ENCODE measurements around the gene BBS9. TPM values are rescaled to one million over a fixed set of nuclear protein-coding genes. Genes with fewer than 3 reads are reported as not detected.

Gene BBS9
- total RNA-seq, 1 donor: 29.5 TPM

- no peaks in the 10 kb centered on the region for H3K27me3 ChIP-seq (ENCODE audit: insufficient read depth, low read length)
- no peaks in the 10 kb centered on the region for H3K9me3 ChIP-seq (ENCODE audit: low read depth, low read length)
- H3K4me1 ChIP-seq (ENCODE audit: insufficient read depth, low read length): no peaks in the 10 kb centered on the region
- no peak overlapping the region for H3K4me3 ChIP-seq (ENCODE audit: low read length)
Observed at GRCh38 chr7:33589911-33590310, 460.5 kb downstream of the BBS9 start.

- H3K27me3 ChIP-seq (ENCODE audit: insufficient read depth, low read length): no peaks in the 10 kb centered on the region
- H3K4me3 ChIP-seq (ENCODE audit: low read length): no peak overlapping the region
- no peaks in the 10 kb centered on the region for H3K4me1 ChIP-seq (ENCODE audit: insufficient read depth, low read length)
- no peaks in the 10 kb centered on the region for H3K9me3 ChIP-seq (ENCODE audit: low read depth, low read length)
Observed at GRCh38 chr7:33590916-33591315, 461.6 kb downstream of the BBS9 start.

DNA sequence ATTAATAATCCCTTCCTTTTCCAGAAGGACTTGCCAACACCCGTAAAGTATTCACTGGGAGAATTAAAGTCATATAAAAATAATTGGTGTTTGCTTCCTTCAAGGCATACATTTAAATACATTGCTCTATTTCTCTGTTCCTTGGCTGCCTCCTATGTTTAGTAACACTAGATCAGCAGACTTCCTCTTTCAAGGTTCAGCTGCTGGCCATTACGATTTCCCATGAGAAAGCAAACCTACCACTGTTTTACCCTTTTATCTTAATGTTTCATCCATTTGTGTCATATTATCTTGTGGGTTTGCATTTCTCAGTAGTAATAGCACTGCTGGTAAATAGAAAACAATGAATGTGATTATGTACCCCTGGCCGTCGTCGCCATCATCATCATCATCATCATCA, 462.1 kb downstream of the BBS9 start:
- H3K9me3 ChIP-seq (ENCODE audit: low read depth, low read length): no peaks in the 10 kb centered on the region
- H3K4me3 ChIP-seq (ENCODE audit: low read length): no peak overlapping the region
- H3K27me3 ChIP-seq (ENCODE audit: insufficient read depth, low read length): no peaks in the 10 kb centered on the region
- no peaks in the 10 kb centered on the region for H3K4me1 ChIP-seq (ENCODE audit: insufficient read depth, low read length)

GRCh38 chr7:33592718-33593117, 463.4 kb downstream of the BBS9 start:
- no peaks in the 10 kb centered on the region for H3K4me1 ChIP-seq (ENCODE audit: insufficient read depth, low read length)
- no peaks in the 10 kb centered on the region for H3K9me3 ChIP-seq (ENCODE audit: low read depth, low read length)
- no peaks in the 10 kb centered on the region for H3K27me3 ChIP-seq (ENCODE audit: insufficient read depth, low read length)
- no peak overlapping the region for H3K4me3 ChIP-seq (ENCODE audit: low read length)

DNA sequence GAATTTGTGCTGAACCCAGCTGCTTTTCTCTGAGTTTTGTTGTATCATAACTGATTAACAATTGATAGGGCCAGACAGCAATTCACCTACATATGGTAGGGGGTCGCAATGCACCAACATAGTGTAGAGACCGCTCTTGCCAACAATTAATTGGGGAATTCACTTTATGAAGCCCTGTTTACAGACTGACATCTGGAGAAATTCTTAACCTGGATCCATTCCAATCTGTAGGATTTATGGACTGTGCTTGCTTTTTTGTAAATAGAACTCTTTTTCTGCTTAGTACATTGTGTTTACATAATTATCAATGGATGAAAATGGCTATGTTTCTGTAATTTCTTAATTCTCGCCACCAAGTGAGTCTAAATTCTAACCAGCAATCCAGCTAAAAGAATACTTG, 464.2 kb downstream of the BBS9 start:
- Histone ChIP-seq H3K4me3 (ENCODE audit: low read length) (no peak overlapping the region), H3K4me1 (ENCODE audit: insufficient read depth, low read length) (no peaks in the 10 kb centered on the region), H3K9me3 (ENCODE audit: low read depth, low read length) (no peaks in the 10 kb centered on the region), H3K27me3 (ENCODE audit: insufficient read depth, low read length) (no peaks in the 10 kb centered on the region)

DNA sequence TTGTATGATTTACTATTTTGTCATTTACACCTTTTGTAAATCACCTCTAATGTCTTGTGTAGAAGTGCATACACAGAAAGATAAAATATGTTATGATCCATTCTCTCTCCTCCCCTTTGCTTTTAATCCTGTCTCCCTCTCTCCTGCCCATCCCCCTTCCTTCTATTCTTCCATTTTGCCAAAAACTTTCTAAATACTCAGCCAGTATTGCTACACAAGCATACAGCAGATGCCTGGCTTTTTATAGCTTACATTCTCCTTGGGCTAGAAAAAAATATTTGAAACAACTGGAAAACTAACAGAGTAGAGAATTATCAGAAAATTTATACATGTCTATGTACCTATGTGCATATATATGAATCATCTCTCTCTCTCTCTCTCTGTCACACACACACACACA, 467.3 kb downstream of the BBS9 start:
- Histone ChIP-seq H3K4me3 (ENCODE audit: low read length) (no peak overlapping the region), H3K27me3 (ENCODE audit: insufficient read depth, low read length) (no peaks in the 10 kb centered on the region), H3K4me1 (ENCODE audit: insufficient read depth, low read length) (no peaks in the 10 kb centered on the region), H3K9me3 (ENCODE audit: low read depth, low read length) (no peaks in the 10 kb centered on the region)

DNA sequence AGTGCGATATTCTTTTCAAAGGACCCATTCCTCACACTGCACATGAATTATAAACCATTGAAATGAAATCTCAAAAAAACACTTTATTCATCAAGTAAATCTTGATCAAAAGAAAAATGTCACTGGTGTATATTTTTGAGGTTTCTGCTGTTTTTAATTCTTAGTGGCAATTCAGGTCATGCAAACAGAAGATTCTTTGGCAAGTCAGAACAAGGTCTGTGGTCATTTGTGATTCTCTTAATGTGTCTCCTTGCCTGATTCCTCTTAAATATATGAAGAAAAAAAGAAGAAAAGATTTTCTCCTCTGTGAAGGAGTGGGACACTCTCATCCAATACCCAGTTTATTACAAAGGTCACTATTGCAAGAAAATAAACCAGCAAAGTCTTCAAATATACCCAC, 467.8 kb downstream of the BBS9 start:
- Histone ChIP-seq H3K9me3 (ENCODE audit: low read depth, low read length) (no peaks in the 10 kb centered on the region), H3K4me1 (ENCODE audit: insufficient read depth, low read length) (no peaks in the 10 kb centered on the region), H3K4me3 (ENCODE audit: low read length) (no peak overlapping the region), H3K27me3 (ENCODE audit: insufficient read depth, low read length) (no peaks in the 10 kb centered on the region)

GRCh38 chr7:33601101-33601500, 471.7 kb downstream of the BBS9 start:
- H3K9me3 ChIP-seq (ENCODE audit: low read depth, low read length): no peaks in the 10 kb centered on the region
- H3K4me3 ChIP-seq (ENCODE audit: low read length): no peak overlapping the region
- no peaks in the 10 kb centered on the region for H3K4me1 ChIP-seq (ENCODE audit: insufficient read depth, low read length)
- no peaks in the 10 kb centered on the region for H3K27me3 ChIP-seq (ENCODE audit: insufficient read depth, low read length)

- Histone ChIP-seq H3K4me1 (ENCODE audit: insufficient read depth, low read length) (no peaks in the 10 kb centered on the region), H3K9me3 (ENCODE audit: low read depth, low read length) (no peaks in the 10 kb centered on the region), H3K27me3 (ENCODE audit: insufficient read depth, low read length) (no peaks in the 10 kb centered on the region), H3K4me3 (ENCODE audit: low read length) (no peak overlapping the region)
Observed at GRCh38 chr7:33601884-33602283, 472.5 kb downstream of the BBS9 start.

DNA sequence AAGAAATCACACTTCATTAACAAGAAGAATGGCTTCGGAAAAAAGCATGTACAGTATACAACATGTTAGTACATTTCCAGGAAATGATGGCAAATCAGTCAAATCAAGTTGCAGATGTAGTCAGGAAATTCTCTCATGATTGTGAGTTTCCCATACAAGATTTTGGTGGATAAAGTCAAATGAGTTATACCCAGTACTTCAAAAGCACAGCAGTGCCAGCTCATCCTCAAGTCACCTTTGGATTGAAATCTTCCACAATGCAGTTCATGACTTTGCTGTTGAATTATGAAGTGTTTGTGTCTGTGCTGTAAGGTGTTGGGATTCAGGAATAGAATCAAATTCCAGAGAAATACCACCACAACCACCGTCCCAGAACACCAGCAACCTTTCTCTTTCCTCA, 474.7 kb downstream of the BBS9 start:
- no peaks in the 10 kb centered on the region for H3K9me3 ChIP-seq (ENCODE audit: low read depth, low read length)
- no peaks in the 10 kb centered on the region for H3K27me3 ChIP-seq (ENCODE audit: insufficient read depth, low read length)
- no peak overlapping the region for H3K4me3 ChIP-seq (ENCODE audit: low read length)
- no peaks in the 10 kb centered on the region for H3K4me1 ChIP-seq (ENCODE audit: insufficient read depth, low read length)

- no peak overlapping the region for H3K4me3 ChIP-seq (ENCODE audit: low read length)
- H3K27me3 ChIP-seq (ENCODE audit: insufficient read depth, low read length): no peaks in the 10 kb centered on the region
- peaks cover 5% of the 10 kb centered on the region for H3K9me3 ChIP-seq (ENCODE audit: low read depth, low read length)
- H3K4me1 ChIP-seq (ENCODE audit: insufficient read depth, low read length): no peaks in the 10 kb centered on the region
Observed at GRCh38 chr7:33610918-33611317, 481.6 kb downstream of the BBS9 start.

GRCh38 chr7:33612442-33612841, 483.1 kb downstream of the BBS9 start:
- Histone ChIP-seq H3K9me3 (ENCODE audit: low read depth, low read length) (peaks cover 5% of the 10 kb centered on the region), H3K27me3 (ENCODE audit: insufficient read depth, low read length) (no peaks in the 10 kb centered on the region), H3K4me1 (ENCODE audit: insufficient read depth, low read length) (no peaks in the 10 kb centered on the region), H3K4me3 (ENCODE audit: low read length) (no peak overlapping the region)

GRCh38 chr7:33614357-33615117, 485.2 kb downstream of the BBS9 start:
- no peaks in the 10 kb centered on the region for H3K27me3 ChIP-seq (ENCODE audit: insufficient read depth, low read length)
- no peaks in the 10 kb centered on the region for H3K4me1 ChIP-seq (ENCODE audit: insufficient read depth, low read length)
- H3K9me3 ChIP-seq (ENCODE audit: low read depth, low read length): peaks cover 5% of the 10 kb centered on the region
- no peak overlapping the region for H3K4me3 ChIP-seq (ENCODE audit: low read length)

GRCh38 chr7:33616752-33617151, 487.4 kb downstream of the BBS9 start:
- Histone ChIP-seq H3K9me3 (ENCODE audit: low read depth, low read length) (peaks cover 12% of the 10 kb centered on the region), H3K27me3 (ENCODE audit: insufficient read depth, low read length) (no peaks in the 10 kb centered on the region), H3K4me1 (ENCODE audit: insufficient read depth, low read length) (no peaks in the 10 kb centered on the region), H3K4me3 (ENCODE audit: low read length) (no peak overlapping the region)

GRCh38 chr7:33619264-33619663, 489.9 kb downstream of the BBS9 start:
- Histone ChIP-seq H3K27me3 (ENCODE audit: insufficient read depth, low read length) (no peaks in the 10 kb centered on the region), H3K4me1 (ENCODE audit: insufficient read depth, low read length) (no peaks in the 10 kb centered on the region), H3K9me3 (ENCODE audit: low read depth, low read length) (peaks cover 12% of the 10 kb centered on the region), H3K4me3 (ENCODE audit: low read length) (no peak overlapping the region)

DNA sequence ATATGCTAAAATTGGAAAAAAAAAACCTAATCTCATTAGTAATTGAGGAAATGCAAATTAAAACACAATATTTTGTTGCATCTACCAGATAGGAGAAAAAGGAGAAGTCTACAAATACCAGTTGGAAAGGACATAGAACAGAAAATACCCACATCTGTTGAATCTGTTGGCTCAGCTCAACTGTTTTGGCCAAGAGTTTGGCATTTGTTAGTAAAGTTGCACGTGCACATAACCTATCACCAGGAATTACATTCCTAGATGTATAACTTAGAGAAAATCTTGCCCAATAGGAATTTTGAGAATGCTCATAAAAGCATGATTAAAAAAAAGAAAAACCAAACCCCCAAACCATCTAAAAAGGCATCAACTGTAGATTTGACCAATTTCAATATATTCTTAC, 493.9 kb downstream of the BBS9 start:
- no peaks in the 10 kb centered on the region for H3K4me1 ChIP-seq (ENCODE audit: insufficient read depth, low read length)
- peaks cover 7% of the 10 kb centered on the region for H3K9me3 ChIP-seq (ENCODE audit: low read depth, low read length)
- H3K4me3 ChIP-seq (ENCODE audit: low read length): no peak overlapping the region
- H3K27me3 ChIP-seq (ENCODE audit: insufficient read depth, low read length): no peaks in the 10 kb centered on the region
